Measurements from ENCODE around the gene GPALPP1. TPM values are rescaled to one million over a fixed set of nuclear protein-coding genes. Genes with fewer than 3 reads are reported as not detected.

The GPALPP1 gene
- total RNA-seq, 1 experiment from 2014 or later: 24.4 TPM

DNA sequence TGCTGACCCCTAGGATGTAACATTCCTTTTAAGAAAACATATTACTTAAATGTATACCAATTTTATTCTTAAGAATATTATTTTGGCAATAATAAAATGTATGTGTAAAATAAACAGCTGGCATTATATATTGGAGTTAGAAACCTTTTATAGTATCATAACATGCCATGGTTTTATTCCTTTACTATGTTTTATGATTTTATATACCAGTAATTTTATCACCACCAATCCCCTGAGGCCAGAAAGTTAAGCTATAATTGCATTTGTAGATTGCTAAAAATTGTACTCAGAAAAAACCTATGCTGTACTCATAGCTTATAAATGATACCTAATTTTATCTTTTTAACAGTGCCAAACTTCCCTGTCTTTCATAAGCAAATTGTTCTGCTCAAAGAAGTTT lies 17.9 kb downstream of the GPALPP1 start:
- no peak for DNase-seq (ENCODE audit: low read depth)

DNA sequence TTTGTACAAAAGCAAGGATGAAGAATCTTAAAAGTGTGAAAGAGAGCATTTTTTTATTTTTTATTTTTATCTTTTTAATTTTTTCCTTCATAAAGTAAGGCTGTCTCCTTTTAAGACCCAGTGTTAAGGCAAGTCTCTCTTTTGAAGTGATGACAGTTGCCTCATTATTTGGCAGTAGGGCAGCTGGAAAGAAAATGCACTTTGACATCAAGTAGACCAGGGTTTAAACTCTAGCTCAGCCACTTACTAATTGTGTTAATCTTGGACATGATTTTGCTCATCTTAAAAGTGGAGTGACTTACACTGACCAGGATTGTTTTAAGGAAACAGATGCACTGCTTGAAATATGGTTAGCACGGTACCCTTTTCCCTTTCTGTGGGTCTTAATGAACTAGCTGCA lies 18.5 kb downstream of the GPALPP1 start:
- DNase-seq (ENCODE audit: low read depth): no peak

DNA sequence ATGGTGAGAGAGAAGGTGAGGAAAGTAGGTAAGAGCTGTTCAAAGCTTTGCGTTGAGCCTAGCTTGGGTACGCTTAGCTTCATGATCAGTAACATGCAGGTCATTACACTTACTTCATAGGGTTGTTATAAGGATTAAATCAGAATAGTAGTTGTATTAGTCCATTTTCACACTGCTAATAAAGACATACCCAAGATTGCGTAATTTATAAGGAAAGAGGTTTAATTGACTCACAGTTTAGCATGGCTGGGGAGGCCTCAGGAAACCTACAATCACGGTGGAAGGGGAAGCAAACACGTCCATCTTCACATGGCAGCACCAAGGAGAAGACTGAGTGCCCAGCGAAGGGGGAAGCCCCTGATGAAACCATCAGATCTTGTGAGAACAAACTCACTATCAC lies 21.9 kb downstream of the GPALPP1 start:
- no peak for DNase-seq (ENCODE audit: low read depth)

DNA sequence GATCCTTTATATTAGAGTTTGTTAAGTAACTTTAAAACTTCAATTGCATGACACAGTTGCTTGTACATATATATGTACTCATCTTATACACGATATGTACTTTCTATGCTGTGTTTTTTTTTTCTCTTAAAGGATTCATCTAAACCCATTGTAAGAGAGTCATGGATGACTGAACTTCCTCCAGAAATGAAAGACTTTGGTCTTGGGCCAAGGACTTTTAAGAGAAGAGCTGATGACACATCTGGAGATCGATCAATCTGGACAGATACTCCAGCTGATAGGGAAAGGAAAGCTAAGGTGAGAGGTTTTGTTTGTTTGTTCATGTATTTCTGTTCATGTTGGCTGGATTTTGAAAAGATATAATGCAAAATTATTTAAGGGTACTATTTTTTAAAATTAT lies 26.0 kb downstream of the GPALPP1 start:
- DNase-seq (ENCODE audit: low read depth): no peak

DNA sequence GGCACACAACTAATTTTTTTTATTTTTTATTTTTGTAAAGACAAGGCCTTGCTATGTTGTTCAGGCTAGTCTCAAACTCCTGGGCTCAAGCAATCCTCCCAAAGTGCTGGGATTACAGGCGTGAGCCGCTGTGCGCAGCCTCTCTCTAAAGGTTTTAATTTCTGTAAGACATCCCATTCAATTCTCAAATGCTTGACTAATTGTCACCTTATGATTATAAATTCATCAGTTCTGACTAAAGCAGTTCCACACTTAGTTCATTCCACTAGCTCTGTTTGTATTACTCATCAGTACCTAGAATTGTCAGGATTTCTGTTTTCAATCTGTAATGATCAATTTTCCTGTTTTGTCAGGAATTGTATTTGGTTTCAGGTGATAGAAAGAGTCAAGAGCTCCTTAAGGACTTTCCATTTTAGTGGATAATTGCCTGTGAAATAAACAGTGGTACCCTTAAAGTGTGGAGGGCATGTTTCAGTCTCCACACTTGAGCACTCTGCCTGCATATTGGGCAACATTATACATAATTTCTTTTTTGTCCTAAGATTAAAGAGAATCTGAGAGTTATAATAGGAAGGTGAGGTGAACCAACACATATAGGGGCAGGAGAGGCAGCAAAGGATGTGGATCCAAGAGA lies 27.6 kb downstream of the GPALPP1 start:
- DNase-seq (ENCODE audit: low read depth): no peak

DNA sequence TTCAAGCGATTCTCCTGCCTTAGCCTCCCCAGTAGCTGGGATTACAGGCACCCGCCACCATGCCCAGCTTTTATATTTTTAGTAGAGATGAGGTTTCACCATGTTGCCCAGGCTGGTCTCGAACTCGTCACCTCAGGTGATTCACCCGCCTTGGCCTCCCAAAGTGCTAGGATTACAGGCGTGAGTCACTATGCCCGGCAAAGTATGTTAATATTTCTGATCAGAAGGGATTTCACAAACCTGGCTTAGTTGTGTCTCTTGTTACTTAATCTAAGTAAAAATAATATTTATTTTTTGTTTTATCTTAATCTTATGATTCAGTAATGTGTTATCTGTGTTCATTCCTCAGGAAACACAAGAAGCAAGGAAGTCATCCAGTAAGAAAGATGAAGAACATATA lies 30.6 kb downstream of the GPALPP1 start:
- peak; percentile 38 for DNase-seq (ENCODE audit: low read depth)

DNA sequence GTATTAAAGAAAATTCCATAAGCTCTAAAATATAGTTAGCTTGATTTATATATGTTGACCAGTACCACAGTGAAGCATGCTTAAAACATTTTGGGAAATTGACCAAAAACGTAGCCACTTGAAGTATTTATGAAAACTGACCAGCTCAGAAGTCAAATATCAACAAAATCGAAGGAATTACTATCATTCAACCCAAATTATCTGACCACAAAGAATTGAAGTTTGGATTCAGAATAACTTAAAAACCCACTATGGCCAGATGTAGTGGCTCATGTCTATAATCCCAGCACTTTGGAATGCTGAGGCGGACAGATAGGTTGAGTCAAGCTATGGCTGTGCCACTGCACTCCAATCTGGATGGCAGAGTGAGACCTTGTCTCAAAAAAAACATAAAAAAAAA lies 31.9 kb downstream of the GPALPP1 start:
- DNase-seq (ENCODE audit: low read depth): no peak

DNA sequence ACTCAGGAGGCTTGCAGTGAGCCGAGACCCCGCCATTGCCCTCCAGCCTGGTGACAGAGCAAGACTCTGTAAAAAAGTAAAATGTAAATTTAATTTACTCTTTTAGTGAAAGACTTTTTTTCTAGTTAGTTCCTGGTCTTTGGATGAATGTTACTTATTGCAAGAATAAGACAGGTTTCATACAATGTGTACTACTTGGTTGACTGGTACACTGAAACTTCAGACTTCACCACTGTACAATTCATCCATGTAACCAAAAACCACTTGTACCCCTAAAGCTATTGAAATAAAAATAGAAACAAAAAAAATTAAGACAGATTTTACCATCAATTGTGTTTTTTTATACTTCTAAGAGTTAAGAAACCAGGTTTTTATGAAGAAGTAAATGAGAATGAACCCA lies 35.5 kb downstream of the GPALPP1 start:
- DNase-seq (ENCODE audit: low read depth): no peak

DNA sequence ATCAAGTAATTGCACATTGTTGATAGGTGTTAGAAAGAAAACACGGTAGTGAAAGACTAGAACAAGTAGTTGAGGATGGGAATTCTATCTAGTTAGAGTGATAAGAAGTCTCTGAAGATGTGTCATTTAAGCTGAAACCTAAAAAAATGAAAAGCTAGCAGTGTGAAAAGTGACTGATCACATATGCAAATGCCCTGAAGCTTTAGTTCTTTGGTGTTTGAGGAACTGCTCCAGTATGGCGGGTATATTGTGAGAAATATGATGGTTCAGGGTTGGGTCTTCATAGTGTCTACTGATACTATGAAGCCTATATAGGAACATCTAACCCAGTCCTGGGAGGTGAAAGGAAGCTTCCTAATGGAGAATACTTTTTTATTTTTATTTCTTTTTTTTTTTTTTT lies 45.0 kb downstream of the GPALPP1 start:
- no peak for DNase-seq (ENCODE audit: low read depth)

DNA sequence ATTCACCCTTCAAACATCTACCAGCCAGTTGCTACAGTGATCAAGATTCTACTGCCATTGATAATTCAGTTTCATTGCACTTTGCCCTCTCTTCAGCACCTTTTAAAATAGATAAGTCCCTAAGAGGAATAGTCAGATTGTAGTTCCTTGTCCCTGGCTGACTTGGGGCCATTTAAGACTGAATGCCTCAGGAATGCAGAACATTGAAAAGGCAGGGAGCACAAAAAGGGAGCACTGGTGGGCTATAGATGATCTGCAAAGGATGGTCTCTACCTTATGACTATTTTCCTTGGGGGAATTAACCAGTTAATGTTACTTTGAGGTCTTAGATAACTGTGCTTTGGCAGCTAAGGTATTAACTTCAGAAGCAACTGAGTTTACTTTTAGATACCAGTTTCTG lies 46.9 kb downstream of the GPALPP1 start:
- no peak for DNase-seq (ENCODE audit: low read depth)

DNA sequence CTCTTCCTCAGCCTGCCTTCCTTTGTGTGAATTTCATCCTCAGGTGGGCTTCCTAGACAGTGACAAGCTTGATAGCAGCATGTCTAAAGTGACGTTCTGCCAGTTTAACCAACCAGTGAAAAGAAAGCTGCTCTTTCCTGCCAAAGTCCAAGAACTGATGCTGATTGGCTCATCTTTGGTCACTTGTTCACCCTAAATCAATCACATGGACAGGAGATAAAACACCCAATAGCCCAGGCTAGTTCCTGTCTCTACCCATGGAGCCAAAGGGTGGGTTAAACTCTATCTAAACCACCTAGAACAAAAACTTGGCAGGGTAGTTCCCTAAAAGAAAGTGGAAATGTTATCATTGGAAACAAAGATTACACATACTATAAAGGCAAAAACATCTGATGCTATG lies 50.8 kb downstream of the GPALPP1 start:
- no peak for DNase-seq (ENCODE audit: low read depth)

DNA sequence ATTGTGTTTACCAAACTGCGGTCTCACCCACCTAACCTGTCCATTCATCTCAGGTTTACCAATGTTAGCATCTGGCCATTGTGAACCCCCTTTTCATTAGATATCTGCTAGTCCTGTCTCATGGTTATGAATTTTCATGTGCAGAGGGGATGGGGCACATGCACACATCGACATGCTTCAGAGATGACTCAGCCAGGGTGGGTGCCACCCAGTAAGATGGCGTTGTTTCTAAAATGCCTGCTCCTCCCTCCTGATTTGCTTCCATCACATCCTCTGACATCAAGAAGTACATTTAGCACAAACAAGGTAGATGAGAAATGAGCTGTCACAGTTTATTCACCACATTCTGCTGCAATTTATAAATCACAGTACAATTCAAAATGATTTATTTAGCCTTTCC lies 51.3 kb downstream of the GPALPP1 start:
- DNase-seq (ENCODE audit: low read depth): no peak

DNA sequence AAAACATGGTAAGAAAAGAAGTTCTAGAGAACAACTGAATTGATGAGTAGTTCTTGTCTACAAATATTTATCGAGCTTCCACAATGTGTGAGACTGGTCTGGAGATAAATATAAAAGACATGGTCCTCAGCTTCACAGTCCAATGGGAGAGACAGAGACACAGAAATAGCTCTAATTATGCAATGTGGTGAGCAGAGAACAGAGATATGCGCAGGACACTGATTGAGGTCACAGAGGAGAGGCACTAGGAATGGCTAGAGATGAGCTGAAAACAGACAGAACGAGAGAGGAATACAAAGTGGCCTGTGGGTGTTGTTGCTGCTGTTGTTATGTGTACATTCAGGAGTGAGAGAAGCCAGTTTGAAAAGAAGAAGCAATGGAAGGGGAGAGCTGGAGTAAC lies 53.2 kb downstream of the GPALPP1 start:
- DNase-seq (ENCODE audit: low read depth): no peak

DNA sequence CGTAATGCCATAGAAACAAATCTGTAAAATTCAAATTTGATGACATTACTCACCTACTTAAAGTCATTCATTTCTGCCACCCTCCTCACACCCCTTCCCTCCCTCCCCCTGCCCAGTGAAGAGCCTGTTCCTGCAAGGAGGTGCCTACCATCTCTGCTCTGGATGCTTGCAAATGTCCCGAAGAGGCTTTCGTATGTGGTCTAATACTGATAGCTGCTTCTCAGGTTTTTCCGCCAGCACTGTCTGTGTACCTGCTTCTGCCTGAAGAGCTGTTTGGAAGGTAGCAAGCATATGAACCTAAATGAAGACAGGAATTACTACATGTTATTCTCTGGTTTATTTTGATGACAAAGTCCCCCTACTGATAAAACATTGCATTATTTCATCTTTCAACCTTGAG lies 57.1 kb downstream of the GPALPP1 start:
- DNase-seq (ENCODE audit: low read depth): no peak

DNA sequence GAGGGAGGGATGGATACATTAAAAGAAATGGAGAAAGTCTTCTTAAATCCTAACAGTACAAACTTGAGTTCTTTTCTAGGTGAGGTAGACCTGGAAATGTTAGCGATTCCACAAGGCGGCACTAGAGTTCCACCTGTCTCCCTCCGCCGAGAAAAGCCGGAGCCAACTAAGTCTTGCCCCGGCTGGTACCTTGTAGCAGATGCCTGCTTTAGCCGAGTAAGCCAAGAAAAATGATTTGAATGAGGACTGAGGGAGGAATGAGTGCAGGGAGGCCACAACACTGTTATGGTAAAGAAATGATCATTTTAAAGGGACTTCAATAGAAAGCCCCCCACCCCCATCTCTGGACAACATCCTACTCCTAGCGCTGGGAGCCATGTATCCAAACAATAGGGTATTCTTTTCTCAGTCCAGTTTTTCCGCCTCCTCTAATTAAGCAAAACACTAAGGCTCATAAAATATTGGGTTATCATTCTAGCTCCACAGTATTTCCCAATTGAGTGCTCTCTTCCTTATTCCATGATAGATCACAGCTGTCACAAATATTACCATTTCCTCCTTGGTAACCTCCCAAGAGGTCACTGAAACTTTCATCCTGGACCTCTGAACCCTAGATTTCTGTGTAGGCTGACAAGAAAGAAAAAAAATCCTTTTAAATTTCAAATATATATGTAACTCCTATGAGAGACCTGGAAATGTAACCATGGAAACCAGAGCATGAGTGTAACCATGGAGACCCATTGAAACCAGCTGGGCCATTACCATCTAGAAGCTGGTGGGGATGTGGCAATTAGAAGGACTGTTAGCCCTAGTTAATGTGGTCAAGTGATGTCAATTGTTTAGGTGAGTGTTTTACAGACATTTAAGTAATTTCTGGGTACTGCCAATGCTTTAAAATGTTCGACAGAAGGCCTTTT lies 58.3 kb downstream of the GPALPP1 start:
- peak; percentile 84 for DNase-seq (ENCODE audit: low read depth)

DNA sequence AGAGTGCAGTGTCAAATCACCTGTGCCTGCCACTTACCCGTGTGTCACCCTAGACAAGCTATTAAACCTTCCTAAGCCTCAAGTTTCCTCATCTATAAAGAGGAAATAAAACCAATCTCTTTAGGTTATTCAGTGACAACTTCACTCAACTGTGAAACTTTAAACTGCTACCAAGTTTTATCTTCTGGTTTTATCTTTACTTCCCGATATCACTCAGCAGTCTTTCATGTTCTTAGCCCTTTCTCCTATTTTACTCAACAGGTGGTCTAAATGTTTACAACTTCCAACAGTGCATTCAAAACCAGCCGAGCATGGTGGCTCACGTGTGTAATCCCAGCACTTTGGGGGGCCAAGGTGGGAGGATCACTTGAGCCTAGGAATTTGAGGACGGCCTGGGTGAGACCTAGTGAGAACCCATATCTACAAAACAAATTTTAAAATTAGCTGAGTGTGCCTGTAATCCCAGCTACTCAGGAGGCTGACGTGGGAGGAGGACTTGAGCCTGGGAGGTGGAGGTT lies 59.6 kb downstream of the GPALPP1 start:
- DNase-seq (ENCODE audit: low read depth): no peak

DNA sequence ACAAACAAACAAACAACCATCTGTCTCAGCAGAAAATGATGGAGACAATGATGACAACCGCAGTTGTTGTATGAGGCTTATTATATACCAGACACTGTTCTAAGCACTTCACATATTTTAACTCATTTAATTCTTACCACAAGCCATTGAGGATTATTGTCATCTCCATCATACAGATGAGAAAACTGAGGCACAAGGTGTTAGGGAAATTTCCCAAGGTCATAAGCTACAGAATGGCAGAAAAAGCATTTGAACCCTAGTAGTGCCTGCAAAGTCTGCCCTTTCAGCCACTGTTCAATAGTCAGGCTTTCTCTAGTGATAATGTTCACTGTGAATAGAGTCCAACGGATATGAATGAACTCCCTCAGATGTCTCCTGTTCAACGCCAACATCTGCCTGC lies 60.1 kb downstream of the GPALPP1 start:
- DNase-seq (ENCODE audit: low read depth): no peak

DNA sequence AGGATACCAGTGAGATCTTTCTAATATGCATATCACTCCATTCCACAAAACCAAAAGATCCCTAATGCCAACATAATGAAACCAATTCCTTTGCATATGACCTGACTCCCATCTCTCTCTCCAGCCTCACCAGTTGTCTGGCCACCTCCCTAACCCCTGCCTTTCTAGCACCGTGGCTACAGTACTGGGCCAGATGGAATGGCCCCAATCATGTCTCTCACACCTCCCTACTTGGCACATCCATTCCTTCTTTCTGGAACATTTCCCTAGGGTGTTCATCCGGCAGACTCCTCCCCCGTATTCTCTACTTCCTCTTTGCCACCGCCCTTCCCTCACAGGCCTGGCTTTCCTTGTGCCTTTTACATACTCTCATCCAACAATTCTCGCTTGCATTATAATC lies 62.0 kb downstream of the GPALPP1 start:
- DNase-seq (ENCODE audit: low read depth): no peak

DNA sequence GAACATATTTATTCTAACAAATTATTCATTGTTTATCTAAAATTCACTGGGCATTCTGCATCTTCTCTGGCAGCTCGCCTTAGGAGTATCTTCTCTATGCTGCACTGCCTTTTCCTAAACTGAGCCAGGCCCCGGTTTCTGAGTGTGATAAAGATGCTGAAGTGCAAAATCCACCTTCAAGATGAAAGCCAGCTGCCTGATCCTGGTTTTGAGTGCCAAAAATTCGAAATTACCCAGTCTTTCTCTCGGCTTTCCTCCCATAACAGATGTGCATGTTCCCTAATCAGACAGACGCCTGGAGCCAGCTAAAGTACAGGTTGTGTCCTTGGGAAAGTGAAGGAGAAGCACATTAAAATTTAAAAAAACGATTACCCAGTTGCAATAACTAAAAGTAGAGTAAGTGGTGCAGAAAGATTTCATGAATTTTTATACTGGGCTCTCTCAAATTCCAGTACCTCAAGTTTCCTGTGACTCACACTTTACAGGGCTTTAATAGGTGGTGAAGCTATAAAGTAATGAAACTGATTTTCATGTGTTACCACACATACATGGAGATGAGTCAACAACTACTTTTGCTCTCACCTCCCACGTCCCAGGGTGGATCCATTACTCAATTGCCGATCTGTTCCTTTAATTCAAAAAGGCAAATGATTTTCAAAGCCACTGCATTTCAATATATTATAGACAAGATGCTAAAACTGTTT lies 66.0 kb downstream of the GPALPP1 start:
- DNase-seq (ENCODE audit: low read depth): peak; percentile 95

DNA sequence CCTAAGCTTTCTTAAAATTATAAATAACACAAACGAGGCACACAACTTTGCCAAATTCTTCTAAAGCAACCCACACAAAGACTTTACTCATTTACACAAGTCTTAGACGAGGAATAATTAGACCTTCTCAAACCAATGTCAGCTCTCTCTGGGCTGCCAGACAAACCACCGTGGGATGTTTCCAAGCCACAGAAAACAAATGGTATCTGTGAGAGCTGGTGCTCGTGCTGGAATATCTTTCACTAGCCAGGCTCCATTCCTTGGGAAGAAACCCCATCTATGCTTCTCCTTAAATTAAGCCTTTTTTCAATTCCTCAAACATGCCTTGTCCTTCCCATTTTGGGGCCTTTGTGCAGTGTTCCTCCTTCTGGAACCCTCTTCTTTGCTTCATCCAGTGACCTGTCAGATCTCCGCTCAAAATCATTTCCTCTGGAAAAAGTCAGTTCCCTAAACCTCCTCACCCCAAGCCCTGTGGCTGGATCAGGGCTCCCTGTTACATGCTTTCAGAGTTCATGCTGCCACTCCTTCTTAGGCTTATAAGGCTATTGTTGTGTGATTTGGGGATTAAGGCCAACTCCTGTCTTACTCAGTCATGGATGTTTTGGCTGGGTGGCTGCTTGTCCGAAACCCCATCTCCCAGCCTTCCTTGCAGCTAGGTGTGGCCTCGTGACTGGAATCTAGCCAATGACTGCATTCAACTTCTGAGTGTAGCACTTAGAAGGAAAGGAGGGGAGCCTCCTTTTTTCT lies 66.7 kb downstream of the GPALPP1 start:
- DNase-seq (ENCODE audit: low read depth): peak; percentile 89

DNA sequence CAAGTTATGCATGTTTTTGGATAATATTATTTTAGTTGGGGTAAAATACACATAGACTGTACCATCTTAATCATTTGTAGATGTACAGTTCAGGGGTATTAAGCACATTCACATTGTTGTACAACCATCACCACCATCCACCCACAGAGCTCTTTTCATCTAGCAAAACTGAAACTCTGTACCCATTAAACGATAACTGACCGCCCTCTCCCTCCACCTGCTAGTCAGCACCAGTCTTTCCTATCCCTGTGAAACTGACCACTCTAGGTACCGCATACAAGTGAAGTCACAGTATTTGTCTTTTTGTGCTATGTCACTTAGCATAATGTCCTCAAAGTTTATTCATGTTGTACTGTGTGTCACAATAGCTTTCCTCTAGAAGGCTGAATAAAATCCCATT lies 70.7 kb downstream of the GPALPP1 start:
- no peak for DNase-seq (ENCODE audit: low read depth)

All from LHCN-M2 (cell line).